Measurements from ENCODE around the gene CDH13.

The CDH13 gene

GRCh38 chr16:82788225-82788624 is 161.5 kb downstream of the CDH13 start:
- no peak for DNase-seq (ENCODE audit: low read depth)

- no peak for DNase-seq (ENCODE audit: low read depth)
Observed at GRCh38 chr16:82788919-82789318, 162.2 kb downstream of the CDH13 start.

GRCh38 chr16:82792693-82793092 is 165.9 kb downstream of the CDH13 start:
- DNase-seq (ENCODE audit: low read depth) = no peak

DNA sequence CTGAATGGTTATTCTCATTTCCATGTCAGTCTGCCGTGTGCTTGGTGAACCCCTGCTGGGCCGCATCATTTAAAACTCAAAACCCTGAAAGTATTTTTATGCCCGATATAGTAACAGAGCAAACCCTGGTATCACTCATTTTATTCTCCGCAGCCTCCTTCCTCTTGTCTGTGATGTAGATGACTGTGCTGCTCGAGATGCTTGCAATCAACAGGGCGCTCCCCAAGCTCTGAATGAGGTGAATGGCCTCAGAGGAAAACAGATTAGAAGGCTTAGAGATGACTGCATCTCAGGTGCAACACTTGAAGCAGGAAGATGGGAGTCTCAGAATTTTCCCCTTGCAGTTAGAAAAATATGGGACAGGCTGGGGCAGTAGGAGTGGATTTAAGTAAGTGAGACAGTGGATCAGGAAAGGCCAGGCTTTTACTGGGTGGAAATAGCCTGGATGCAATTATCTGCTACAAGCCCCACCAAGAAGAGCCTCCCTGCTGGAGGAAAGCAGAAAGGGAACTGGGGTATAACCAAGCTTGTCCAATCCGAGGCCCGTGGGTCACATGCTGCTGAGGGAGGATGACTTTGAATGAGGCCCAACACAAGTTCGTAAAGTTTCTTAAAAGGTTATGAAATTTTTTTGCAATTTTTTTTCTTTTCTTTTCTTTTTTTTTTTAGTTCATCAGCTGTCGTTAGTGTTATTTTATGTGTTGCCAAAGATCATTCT is 166.9 kb downstream of the CDH13 start:
- DNase-seq (ENCODE audit: low read depth) = no peak

GRCh38 chr16:82796047-82796446 is 169.3 kb downstream of the CDH13 start:
- no peak for DNase-seq (ENCODE audit: low read depth)

GRCh38 chr16:82801361-82801760 is 174.6 kb downstream of the CDH13 start:
- no peak for DNase-seq (ENCODE audit: low read depth)

DNA sequence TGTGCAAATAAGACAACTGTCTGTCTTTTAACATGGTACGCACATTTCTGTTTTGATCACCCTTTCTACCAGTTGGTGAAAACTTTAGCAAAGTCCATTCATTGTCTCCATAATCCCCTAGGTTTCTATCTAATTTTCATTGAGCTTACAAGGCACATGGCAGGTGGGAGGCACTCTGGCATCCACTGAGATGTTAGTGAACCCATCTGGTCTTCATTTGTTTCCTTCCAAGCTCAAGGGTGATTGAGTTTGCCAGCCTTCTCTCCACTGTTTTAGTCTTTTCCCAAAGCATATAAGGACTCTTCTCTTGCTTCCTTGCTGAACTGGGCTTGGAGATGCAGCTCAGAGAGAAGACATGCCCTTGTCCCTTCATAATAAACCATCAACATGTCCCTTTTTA is 179.1 kb downstream of the CDH13 start:
- DNase-seq (ENCODE audit: low read depth) = no peak

GRCh38 chr16:82807311-82807710 is 180.5 kb downstream of the CDH13 start:
- DNase-seq (ENCODE audit: low read depth) = no peak

GRCh38 chr16:82808036-82808435 is 181.3 kb downstream of the CDH13 start:
- no peak for DNase-seq (ENCODE audit: low read depth)

DNA sequence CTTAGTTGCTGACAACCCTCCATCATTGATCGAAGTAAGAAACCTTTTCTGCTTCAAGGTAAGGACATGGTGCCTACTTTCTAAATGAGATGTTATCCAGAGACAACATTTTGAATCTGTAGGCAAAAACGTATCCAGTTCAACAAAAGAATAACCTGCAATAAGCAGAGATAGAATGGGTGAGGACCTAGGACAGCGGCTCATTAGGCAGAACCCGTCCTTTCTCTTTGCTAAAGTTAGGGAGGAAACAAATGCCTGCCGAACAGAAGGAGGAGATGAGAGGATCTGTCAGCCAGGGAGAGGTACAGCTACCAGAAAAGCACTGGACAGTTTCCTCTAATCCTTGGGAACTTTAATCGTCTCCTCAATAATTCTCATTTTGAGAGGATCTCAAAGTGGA is 183.3 kb downstream of the CDH13 start:
- DNase-seq (ENCODE audit: low read depth) = no peak

DNA sequence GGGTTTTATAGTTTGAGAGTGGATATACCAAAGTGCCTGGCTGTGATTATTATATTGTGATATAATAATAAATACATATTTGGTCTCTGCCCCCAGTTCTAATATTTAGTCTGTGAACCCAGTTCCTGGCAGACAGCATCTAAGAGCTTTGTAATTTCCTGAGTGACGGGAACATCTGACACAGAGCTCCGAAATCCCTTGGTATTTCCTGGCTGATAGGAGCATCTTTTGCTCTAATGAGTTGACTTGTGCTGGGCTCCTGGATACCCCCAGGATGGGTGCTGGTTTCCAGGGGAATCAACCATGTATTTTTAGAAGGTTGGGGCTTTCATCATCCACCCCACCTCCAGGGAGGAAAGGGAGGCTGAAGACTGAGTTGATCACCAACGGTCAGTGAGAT is 187.3 kb downstream of the CDH13 start:
- no peak for DNase-seq (ENCODE audit: low read depth)

DNA sequence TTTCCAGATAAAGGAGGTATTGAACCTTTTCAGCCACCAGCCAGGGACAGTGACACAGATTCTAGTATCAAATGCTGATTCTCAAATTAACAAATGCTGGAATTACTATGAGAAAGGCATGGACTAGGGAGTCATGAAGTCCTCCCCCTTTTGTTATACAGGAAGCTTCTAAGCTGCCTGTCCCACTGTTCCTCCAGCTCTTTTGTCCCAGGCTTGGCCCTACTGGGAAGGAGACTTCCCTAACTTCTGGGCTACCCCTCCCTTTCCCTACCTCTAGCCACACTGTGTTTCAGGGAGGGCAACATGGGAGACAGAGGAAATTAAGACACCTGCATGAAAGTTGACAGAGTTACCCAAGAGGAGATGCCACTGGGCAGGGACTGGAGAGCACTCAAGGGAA is 192.5 kb downstream of the CDH13 start:
- DNase-seq (ENCODE audit: low read depth) = no peak

- no peak for DNase-seq (ENCODE audit: low read depth)
Observed at GRCh38 chr16:82820855-82821254, 194.1 kb downstream of the CDH13 start.

DNA sequence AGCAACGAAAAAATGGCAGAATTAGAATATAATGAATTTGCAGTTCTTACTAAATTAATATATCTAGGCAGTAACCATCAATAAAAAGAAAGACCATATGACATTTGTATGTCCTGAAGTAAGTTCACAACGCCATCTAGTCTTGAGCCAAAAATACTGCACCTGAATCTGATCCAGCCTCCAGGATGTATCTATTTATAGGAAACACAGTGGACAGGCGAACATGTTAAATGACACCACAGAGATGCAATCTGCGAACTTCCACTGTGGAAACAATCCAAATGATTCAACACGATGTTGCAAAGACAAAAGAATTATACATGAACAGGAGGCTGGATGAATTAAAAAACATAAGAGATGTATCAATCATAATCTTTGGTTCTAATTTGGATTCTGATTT is 197.6 kb downstream of the CDH13 start:
- DNase-seq (ENCODE audit: low read depth) = no peak

GRCh38 chr16:82829301-82829700 is 202.5 kb downstream of the CDH13 start:
- DNase-seq (ENCODE audit: low read depth) = no peak

DNA sequence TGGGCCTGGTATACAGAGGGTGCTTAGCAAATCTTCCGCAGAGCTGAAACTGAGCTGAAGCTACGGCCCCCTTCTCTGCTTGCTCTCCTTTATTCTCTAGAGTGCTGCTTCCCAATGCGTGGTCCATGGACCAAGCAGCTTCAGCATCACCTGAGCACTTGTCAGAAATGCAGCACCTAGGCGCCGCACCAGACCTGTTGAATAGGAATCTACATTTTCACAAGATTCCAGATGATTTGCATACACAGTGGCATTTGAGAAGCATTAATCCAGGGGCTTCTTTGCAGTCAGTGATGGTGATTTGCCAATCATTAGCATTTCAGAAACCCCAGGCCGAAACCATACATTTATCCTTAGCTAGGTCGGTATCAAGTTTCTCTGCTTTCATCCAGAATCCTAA is 204.2 kb downstream of the CDH13 start:
- DNase-seq (ENCODE audit: low read depth) = no peak

GRCh38 chr16:82832821-82833220 is 206.1 kb downstream of the CDH13 start:
- no peak for DNase-seq (ENCODE audit: low read depth)

- no peak for DNase-seq (ENCODE audit: low read depth)
Observed at GRCh38 chr16:82833378-82833993, 206.7 kb downstream of the CDH13 start.

DNA sequence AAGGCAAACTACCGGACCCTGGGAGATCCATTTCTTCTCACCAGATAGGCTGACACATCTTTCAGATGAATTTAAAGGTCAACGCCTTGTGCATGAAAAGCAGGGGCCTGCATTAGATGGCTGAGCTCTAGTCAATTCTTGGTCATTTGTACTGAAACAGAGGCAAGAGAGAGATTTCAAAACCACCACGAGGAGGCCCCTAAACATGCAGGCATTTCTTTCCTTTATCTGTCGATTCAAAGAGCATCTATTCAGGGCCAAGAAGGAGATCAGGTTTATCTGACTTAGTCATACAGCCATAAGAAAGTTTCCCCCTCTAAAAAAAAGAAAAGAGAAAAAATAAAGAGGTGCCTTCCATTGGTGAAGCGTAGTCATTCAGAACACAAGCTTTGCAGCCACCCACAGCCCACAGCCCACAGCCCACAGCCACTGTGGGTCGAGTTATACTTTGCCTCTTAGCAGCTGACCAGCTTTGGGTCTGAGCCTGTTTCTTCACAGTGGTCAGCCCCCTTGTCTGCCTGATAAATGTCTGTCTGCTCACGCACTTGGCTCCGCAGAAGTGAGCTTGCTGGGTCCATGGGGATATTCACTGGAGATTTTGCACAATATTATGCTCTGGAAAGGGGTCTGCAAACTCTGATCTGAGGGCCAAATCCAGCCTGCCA is 207.5 kb downstream of the CDH13 start:
- DNase-seq (ENCODE audit: low read depth) = no peak

- DNase-seq (ENCODE audit: low read depth) = no peak
Observed at GRCh38 chr16:82835487-82836155, 208.9 kb downstream of the CDH13 start.

- no peak for DNase-seq (ENCODE audit: low read depth)
Observed at GRCh38 chr16:82841108-82841507, 214.3 kb downstream of the CDH13 start.

- DNase-seq (ENCODE audit: low read depth) = no peak
Observed at GRCh38 chr16:82843606-82844271, 217.0 kb downstream of the CDH13 start.

All from stimulated activated CD4-positive, alpha-beta T cell treated with anti-CD3 and anti-CD28 coated beads, Interleukin-2, amount 100 ng/mL, for 4 hours (primary cell).